Suppressor macrophage treated with lipopolysaccharide for 1 hour (primary cell): ENCODE measurements around the gene CASP7.
"Not testable (repeated sequence)": the region's sequence is repeated elsewhere in the genome, so short reads cannot be mapped to it uniquely, and the experiment has no call there.

ENCODE experiments used
- DNase-seq, 3 donors: peaks; one replicate each; pipeline ENCODE4 v3.0.0-alpha.2; 2020 to 2022

Gene CASP7

DNA sequence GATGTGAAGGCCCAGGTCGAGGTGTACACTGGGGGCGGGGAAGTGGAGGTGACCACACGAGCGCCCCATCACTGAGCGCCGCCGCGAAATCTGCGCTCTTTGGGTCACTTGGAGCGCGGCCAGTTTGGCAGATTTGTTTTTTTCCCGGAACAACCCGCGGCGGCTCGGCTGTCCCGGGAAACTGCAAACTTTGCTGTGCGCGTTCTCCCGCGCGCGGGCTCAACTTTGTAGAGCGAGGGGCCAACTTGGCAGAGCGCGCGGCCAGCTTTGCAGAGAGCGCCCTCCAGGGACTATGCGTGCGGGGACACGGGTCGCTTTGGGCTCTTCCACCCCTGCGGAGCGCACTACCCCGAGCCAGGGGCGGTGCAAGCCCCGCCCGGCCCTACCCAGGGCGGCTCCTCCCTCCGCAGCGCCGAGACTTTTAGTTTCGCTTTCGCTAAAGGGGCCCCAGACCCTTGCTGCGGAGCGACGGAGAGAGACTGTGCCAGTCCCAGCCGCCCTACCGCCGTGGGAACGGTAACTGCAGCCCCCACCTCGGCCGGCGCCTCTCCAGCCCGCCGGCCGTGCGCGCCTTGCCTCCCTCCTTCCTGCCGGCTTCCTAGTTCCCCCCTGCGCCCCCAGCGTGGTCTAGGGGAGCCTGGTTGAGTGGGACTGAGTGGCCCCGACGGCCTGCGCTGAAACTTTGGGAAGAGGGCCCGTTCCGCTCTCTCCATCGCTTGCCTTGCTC lies at the start of gene CASP7:
CASP7 (plus strand) TSS at position 450 of the 727 bp plus-strand sequence. CDS start 17,582 bp downstream, outside the sequence.
- DNase-seq = peak; percentile 88 to 95 (median 92)

DNA sequence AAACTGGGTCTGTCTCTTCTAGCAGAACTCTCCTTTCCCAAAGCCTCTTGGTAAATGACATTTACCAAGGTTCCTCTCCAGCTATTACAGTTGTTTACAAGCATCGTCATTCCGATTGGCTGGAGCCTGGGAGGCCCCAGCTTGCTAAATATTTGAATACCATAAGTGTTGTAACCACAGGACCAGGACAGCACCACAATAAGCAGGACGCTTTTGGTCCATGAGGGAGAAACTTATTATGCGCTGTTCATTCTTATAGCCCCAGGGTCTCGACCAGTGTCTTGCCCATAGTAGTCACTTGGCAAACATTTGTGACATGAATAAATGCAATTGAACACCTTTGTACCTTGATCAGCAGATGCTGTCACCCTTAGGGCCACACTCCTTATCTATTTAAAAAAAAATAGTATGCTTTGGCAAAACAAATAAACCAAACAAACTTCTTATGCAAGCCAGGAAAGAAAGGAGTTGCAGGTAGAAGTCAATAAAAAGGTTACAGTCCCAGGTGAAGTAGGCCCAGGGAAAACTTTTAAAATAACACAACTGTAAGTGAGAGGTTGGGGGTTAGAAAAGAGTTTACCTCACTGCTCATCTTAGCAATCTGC lies 48.7 kb upstream of the CASP7 start:
- no peak for DNase-seq

DNA sequence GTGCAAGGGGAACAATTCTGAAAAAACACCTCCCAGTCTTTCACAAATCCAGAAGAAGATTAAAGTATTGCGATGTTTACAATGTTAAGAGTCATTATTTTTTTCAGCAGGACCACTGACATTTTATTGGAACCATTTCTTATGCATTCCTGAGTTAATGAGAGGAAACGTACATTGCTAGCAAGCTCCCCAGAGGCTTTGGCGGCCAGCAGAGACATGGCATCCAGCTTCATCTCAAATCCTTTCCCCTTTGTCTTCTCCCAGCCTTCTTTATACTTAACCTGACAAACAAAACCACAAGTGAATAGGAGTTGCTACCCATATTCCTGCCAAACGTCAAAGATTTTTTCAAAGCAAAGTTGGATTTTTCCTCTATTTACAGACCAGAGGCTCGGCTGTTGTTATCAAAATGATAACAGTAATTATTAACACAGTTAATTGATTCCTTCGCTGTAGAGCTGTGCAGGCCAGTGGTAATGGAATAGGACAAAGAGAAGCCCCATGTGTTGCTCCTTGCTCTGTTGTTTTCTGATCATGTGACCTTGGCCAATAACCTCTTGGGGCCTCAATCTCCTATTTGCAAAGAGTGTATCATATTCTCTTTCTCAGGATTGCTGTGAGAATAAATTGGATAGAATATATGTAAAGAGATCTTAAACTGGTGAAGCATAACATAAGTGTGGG lies 47.9 kb upstream of the CASP7 start:
- no peak for DNase-seq

DNA sequence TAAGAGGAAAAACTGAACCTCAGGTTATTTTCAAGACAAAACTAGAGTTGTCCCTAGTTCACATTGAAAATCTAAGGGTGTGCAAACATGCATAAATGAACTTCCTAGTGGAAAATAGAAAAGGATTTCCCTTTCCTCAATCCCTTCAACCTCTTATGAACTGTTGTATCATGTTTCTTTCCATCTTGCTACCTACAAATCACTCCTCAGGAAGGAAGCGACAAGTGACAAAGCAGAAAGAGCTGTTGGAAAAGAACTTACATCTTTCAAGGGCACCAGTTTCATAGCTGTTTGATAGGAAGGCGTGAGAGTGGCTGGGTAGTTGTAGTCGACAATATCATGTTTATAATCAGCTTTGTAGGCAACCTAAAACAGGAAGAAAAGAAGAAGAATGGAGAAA lies 39.7 kb upstream of the CASP7 start:
- no peak for DNase-seq

DNA sequence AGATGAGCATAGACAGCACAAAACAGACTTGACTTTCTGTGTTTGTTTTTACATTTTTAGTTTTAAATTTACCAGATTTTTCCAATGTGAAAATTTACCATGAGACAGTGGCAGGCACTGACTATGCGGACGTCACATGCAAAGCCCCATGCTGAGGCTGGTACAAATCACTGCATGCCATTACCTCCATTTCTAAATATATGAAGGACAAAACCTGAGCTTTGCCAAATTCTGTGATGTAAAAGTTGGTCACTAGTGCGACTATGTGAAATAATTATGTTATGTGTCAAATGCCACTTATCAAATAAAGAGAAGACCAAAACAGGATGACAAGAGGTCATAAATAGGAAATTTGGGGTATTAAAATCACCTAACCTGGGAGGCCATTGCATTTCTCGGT lies 38.0 kb upstream of the CASP7 start:
- no peak for DNase-seq

DNA sequence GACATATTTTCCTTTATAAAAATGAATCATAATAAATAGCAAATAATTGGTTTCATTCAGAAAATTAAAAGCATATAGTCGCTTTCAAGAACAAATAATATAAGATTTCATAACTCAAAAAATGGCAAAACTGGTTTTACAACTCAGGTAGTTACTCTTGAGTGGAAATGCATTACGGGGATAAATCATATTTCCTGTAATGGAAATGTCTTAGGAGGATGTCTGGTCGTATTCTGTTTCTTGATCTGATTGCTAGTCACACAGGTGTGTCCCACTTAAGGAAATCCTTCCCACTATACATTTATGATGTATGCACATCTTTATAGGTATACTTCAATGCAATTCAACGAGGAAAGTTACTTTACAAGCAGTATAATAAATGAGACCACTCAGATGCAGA lies 36.5 kb upstream of the CASP7 start:
- DNase-seq = no peak

DNA sequence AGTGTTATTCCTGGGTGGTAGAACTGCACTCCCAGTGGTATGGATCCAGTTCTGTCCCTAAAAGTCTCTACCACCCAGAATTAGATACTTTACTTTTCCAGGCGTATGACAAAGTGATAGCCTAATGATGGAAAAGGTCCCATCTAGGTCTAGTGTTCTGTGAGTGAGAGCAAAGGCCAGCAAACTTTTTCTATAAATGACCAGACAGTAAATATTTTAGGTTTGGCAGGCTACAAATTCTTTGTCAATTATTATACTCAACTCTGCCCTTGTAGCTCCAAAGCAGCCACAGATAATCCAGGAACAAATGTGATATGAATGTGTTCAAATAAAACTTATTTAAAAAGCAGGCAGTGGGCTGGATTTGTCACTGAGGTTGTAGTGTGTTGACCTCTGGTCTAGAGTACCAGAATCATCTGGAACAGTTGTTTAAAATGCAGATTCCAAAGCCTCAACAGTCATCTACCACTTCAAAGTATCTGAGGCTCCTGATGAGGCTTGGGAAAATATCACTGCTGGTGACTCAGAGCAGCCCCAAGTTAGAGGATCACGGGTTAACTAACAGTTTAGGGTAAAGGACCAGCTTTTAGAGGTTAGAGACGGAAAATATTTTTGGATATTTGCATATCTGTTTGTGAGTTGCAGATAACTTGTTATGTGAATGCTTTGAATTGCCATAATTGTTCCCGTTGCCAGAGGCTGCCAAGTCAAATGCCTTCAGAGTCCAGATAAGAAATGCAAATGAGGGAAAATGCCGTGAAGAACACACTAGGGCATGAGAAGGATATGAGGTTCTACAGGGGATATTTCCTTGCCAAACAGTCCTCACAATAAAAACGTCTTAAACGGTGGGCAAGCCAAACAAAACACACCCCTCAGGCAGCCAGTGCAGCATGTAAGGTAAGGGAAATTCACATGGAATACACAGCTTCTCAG lies 35.3 kb upstream of the CASP7 start:
- no peak for DNase-seq

DNA sequence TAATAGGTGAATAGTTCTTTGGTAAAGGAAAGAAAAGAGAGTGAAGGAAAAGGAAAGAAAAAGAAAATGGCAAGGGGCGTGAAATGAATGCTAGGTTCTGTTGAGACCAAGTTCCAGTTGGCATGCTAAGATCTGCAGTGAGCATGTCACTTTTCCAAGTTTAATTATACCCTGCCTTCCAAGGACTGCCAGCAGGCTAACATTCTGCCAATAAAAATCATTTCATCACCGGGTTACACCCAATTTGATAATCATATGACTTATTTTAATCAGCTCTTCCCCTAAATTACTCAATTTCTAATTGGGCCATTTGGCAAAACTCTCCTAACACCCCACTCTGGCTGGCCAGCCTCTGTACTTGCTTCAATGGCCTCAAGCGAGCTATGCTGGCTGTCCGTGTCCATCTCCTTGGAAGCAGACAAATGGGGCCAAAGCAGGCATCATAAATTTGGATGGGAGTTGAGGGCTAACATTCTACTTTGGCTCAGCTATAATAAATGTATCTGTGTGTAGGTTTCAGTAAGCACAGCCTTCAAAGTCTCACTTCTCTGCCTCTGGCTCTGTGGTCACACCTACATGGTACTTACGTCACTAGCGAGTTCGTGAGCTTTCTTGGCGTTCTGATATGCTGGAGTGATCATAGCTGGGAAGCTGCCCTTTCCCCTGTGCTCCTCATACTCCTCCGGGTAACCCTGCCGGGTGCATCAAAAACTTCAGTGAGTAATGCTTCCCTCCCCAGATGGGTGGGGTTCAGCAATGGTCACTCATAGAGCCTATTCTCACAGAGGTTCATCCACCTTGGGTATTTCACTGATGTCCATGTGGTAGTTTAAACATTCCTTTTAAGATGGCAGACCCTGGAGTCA lies 33.1 kb upstream of the CASP7 start:
- no peak for DNase-seq

DNA sequence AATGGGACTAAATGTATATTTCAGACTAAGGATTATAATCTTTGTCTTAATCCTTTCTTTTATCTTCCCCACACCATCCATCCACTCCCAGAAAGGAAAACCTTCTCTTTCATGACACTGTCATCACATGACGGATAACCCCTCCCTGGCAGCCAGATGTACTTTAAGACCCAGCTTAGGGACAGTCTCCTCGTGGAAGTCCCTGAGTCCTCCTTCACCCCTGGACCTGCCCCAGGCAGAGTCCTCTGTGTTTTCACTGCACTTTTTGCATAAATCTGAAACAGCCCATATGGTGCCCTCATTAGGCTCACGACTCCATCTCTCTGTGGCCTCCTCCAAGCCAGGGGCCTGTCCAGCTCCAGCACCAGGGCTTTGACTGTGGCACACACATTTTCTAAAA lies 31.9 kb upstream of the CASP7 start:
- no peak for DNase-seq

DNA sequence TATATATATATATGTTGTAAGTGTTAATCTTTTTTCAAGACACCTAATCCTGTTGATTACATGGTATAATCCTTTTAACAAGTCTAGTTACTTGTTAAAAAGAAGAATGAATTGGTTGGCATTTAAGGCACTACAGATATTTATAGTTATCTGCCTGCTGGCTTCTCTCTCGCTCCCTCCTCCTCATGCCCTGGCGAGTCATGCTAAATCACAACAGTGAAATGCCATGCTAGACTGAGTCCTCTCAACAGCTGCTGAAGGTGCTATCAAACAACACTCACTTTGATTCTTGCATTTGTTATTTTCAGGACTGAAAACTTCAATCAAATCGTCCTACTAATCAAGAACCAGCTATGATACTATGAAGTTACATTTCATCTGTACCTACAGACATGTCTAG lies 31.2 kb upstream of the CASP7 start:
- DNase-seq = no peak

DNA sequence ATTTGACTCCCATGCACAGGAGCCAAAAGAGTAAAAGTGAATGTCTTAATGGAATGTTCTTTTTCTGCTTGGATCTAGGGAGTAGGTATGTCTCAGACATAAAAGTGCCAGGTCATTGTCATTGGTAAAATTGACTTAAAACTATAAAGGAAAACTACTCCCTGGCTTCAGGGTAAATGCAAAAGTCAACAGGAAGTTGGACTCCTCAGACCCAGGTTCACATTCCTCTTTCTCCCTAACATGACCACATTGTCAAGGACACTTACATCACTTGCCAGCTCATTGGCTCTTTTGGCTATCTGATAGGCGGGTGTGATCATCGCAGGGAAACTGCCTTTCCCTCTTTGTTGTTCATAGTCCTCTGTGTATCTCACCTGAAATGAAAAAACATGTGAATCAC lies 29.5 kb upstream of the CASP7 start:
- DNase-seq = no peak

DNA sequence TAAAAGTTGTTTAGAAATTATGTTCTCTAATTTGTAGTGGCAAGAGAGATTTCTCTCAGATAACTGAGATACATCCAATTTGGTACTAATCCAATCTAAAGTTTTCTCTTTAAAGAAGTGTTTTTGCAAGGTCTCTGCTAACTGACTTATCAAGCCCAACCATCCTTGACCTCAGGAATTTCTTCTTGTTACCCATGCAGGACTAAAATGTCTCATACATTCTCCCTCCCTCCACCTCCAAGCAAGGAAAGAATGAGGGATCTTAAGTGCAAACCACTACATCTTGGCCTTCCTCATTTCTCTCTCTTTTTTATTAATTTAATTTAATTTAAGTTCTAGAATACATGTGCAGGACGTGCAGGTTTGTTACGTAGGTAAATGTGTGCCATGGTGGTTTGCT lies 28.7 kb upstream of the CASP7 start:
- DNase-seq = no peak

DNA sequence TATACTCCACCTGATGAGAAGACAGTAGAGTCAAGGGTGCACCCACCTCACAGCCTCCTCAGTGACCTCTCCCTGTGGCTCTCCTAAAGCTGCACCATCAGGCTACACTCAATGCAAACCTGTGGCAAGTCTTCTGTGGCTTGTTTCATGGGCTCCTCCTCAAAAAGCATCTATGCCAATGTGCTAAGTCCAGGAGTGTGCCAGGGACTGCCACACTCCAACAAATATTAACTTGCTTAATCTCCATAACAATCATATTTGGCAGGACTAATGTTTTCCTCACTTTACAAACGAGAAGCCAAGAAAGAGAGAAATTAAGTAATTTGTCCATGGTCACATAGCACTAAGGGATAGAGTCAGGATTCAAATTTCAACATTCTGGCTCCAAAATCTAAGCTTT lies 27.8 kb upstream of the CASP7 start:
- no peak for DNase-seq

DNA sequence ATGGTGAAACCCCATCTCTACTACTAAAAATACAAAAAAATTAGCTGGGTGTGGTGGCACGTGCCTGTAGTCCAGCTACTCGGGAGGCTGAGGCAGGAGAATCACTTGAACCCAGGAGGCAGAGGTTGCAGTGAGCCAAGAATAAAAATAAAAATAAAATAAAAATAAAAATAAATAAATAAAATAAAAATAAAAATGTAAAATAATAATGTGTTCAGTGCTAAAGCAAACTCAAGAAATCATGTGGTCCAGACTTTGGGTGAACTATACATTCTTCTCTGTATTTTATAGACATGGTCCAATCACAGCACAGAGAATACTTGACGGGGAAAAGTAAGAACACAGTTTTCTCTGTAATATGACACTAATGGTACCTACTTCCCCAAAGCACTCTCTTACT lies 27.3 kb upstream of the CASP7 start:
- DNase-seq = not testable (repeated sequence)

DNA sequence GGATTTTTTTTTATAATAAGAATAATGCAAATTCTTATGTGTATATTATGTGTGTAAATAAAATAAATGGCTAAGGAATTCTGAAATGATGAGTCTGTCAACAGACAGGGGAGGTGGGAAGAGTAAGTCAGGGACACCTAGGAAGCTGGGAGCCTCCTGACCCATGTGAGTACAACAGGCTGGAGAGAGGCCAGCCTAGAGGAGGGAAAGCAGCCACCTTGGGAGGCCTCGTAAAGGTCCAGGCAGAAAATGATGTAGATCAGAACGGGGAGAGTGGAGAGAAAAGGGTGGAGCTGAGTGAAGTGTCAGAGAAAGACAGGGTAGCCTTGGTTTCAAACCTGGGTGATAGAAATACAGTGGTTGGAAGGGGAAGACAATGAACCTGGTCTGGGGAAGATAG lies 22.8 kb upstream of the CASP7 start:
- DNase-seq = no peak

DNA sequence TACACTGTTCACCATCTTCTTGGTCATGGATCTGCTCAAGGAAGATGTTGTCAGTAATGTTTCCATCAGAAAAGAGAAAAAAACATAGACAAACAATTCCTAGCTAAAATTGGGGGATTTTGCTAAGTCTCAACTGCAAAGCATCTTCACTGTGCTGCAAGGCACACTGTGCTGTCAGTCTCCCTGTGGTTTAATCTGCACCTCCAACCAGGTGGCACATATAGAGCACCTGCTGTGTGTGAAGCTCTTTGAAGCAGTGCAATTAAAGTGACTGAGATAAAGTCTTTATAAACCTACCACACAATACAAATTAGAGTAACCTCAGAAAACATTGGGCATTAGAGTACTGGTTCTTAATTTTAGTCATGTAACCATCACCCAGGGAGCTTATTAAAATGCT lies 22.2 kb upstream of the CASP7 start:
- no peak for DNase-seq

DNA sequence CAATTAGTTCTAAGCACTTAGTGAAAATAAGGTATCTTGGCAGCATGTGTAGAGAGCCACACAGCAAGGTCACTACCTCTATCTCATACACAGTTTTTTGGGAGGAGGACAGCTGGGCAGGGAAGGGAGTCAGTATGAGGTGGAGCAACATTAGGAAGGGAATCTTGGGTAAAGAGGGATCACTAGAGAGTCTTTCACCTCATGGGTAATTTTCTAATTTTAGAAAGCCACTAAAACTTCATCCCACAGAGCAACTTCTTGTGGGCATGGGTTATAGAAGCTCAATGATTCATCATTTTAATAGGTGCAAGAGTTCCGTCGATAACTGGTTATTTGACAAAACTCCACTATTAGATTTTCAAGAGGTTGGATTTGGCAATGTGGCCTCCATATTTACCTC lies 18.4 kb upstream of the CASP7 start:
- DNase-seq = no peak

DNA sequence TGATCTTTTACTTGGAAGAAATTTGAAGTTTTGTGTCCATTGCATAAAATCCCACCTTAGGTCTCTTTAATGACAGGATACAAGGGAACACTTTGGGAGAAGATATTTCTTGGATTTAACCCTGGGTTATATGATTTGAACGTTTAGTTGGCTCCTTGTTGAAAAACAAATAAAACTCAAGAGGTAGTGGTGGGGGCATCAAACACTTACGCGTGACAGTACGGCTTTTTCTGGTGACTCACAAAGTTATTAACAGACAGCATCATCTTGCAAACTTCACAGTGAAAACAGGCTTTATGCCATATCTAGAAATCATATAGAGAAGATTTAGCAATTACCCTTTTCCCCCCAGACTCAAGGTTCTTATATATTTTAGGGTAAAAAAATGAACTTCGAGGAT lies 16.6 kb upstream of the CASP7 start:
- no peak for DNase-seq

DNA sequence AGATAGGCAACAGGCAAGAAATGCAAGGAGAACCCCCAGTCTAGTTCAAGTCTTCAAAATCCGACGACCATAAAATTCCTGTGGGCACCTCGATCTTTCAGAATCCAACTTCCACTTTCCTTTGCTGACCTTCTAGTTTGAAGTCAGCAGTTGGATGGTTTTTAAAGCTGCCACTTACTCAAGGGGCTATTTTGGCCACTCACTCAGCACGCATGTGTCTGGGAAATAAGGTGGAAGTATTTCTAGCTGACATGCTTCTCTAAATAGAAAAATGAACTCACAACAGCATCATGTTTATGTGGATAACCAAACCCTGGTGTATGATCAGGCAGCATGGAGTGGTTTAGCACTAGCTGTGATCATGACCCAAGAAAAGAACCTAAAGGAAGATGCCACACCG lies 15.8 kb upstream of the CASP7 start, which contains the start of gene NRAP:
NRAP (minus strand) TSS at position 134 of the 400 bp plus-strand sequence. CDS start 159 bp downstream, outside the sequence.
- no peak for DNase-seq

DNA sequence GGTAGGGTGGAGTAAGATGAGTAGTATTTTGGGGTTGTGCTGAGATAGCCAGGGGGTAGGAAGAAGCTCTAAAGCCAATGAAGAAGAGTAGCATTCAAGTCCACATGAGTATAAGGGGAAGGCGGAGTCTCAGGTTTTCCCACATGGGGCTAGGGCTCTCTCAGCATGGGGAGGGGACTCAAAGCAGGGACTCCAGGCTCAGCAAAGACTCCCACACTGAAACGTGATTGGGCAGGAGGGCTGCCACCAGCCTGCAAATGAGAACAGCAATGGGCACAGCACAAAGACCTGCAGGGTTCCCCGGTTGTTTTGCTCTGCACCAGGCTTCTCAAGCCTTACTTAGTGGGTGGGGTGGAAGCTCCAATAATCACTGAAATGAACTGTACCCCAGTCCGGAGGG lies 14.4 kb upstream of the CASP7 start:
- no peak for DNase-seq

DNA sequence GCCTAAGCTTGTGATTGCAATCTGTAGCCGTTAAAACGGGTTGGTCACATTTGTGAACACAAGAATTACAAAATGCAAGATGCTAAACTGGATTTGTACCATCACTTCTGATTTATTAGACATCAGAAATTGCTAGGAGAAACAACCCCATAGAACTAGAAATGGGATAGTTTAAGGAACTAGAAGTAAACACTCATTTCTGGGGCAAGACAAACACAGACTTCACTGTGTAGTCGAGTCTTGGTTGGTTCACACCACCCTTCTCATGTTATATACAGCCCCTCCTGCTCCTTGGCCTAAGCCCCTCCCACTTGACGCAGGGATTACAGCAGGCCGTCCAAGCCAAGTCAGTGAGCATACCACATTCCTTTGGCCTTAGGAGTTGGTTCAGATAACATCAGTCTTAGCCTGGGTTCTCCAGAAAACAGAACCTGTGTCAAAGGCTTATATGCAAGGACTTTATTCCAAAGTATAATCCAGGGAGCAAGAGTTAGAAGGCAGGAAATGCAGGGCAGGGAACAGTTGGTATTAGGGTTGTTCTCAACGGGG lies 13.8 kb upstream of the CASP7 start:
- no peak for DNase-seq
